Neural crest cell (in vitro differentiated cells): Measurements from ENCODE around the gene BAAT. TPM values are rescaled to one million over a fixed set of nuclear protein-coding genes. Genes with fewer than 3 reads are reported as not detected.

Experiments
- DNase-seq: peaks from one replicate; pipeline ENCODE4 v3.0.0; 2021; ENCODE audit warnings: low read depth, mixed read lengths, low spot score
- H3K27ac Mint-ChIP-seq: one replicate; pipeline ENCODE4 v1.8.0; 2021; ENCODE audit warnings: mild to moderate bottlenecking, mixed read lengths; ENCODE audit not compliant: unreplicated experiment
- H3K27me3 Mint-ChIP-seq: 2 replicates; pipeline ENCODE4 v1.8.0; 2021; ENCODE audit warnings: low read depth, mild to moderate bottlenecking, mixed read lengths
- H3K36me3 Mint-ChIP-seq: 2 replicates; pipeline ENCODE4 v1.8.0; 2021; ENCODE audit warnings: low read depth, mild to moderate bottlenecking, mixed read lengths
- H3K4me1 Mint-ChIP-seq: 2 replicates; pipeline ENCODE4 v1.8.0; 2021; ENCODE audit warnings: mixed read lengths
- H3K4me3 Mint-ChIP-seq: one replicate; pipeline ENCODE4 v1.8.0; 2021; ENCODE audit warnings: mild to moderate bottlenecking, mixed read lengths
- H3K9me3 Mint-ChIP-seq: 2 replicates; pipeline ENCODE4 v1.8.0; 2021; ENCODE audit warnings: mixed read lengths
- total RNA-seq: library from RNA; stranded (reverse); gene quantifications from 2 replicates; pipeline ENCODE4 v1.2.1, GENCODE V29; 2021
- TF ChIP-seq, protein P1 (sequence below): fragments of 200-600 bp; sonication (generic); conservative IDR thresholded peaks from 2 replicates; pipeline ENCODE4 v1.5.0; 2021; ENCODE audit warnings: antibody characterized with exemption, mild to moderate bottlenecking

BAAT gene
- total RNA-seq, 1 donor from 2014 or later: 0.30 TPM

DNA sequence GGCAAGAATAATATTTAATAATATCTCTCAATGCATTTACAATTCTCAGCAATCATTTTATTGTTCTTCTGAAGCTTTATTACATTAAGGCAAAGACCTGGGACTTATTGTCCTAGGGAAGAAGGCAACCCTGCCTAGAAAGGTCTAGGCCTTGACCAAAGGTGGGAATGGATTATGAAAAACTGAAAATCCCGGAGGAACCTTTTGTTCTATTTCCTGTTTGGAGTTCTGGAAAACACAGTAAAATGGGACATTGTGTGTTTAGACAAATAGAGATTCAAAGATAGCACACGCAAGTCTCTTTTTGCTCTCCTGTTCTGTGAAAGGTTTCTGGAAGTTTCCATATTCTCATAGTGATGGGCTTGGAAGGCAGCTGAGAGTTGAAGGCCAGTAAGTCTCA lies 31.1 kb downstream of the BAAT start:
- no peak for DNase-seq
- no peaks in the 10 kb centered on the region for H3K4me1 Mint-ChIP-seq
- H3K9me3 Mint-ChIP-seq: no peaks in the 10 kb centered on the region
- H3K27ac Mint-ChIP-seq: no peak overlapping the region
- TF ChIP-seq, protein P1, sequence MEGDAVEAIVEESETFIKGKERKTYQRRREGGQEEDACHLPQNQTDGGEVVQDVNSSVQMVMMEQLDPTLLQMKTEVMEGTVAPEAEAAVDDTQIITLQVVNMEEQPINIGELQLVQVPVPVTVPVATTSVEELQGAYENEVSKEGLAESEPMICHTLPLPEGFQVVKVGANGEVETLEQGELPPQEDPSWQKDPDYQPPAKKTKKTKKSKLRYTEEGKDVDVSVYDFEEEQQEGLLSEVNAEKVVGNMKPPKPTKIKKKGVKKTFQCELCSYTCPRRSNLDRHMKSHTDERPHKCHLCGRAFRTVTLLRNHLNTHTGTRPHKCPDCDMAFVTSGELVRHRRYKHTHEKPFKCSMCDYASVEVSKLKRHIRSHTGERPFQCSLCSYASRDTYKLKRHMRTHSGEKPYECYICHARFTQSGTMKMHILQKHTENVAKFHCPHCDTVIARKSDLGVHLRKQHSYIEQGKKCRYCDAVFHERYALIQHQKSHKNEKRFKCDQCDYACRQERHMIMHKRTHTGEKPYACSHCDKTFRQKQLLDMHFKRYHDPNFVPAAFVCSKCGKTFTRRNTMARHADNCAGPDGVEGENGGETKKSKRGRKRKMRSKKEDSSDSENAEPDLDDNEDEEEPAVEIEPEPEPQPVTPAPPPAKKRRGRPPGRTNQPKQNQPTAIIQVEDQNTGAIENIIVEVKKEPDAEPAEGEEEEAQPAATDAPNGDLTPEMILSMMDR: no peak
- no peak overlapping the region for H3K4me3 Mint-ChIP-seq
- no peaks in the 10 kb centered on the region for H3K27me3 Mint-ChIP-seq
- no peaks in the 10 kb centered on the region for H3K36me3 Mint-ChIP-seq

DNA sequence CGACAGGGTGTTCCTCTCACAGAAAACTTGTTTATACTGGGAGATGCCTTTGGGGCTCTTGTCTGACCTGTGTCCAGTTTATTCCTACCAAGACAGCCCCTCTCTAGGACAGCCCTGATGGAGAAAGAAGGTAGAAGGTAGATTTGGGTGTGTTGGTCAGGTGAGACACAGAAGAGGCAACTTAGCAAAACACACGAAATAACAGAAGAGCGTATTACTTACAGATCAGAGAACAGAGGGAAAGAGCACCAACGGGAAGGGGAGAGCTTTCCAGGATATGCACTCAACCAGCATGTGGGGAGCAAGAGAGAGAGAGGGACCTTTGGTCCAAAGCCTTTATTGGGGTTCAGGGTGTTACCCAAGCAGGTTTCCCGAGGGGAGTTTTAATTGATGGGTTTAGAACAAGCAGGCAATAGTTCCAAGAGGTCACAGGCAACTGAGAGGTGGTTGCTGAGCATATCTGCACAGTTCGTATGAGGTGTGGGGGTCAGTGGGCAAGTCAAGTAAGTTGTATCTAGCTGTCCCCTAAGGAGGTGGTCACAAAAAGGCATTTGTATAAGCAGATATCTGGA lies 31.8 kb downstream of the BAAT start:
- H3K36me3 Mint-ChIP-seq: no peaks in the 10 kb centered on the region
- no peaks in the 10 kb centered on the region for H3K9me3 Mint-ChIP-seq
- no peaks in the 10 kb centered on the region for H3K4me1 Mint-ChIP-seq
- H3K4me3 Mint-ChIP-seq: no peak overlapping the region
- H3K27ac Mint-ChIP-seq: no peak overlapping the region
- TF ChIP-seq, protein P1: no peak
- H3K27me3 Mint-ChIP-seq: peaks cover 3% of the 10 kb centered on the region
- no peak for DNase-seq

DNA sequence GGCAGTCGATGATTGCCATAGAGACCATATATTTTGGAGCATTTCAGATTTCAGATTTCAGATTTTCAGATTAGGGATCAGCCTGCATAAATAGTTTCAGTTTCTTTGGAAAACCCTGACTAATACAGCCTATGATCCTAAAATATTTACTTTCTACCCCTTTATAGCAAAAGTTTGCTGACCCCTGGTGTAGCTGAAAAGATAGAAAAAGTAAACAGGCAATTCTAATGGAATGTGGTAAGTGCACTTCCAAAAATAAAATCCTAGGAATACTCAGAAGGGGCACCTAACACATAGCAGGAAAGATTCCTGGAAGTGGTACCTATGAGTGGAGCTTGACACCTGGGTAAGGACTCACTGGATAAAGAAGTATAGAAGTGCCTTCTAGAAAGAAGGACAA lies 34.5 kb downstream of the BAAT start:
- H3K9me3 Mint-ChIP-seq: no peaks in the 10 kb centered on the region
- TF ChIP-seq, protein P1: no peak
- no peak overlapping the region for H3K4me3 Mint-ChIP-seq
- H3K36me3 Mint-ChIP-seq: no peaks in the 10 kb centered on the region
- no peaks in the 10 kb centered on the region for H3K4me1 Mint-ChIP-seq
- H3K27me3 Mint-ChIP-seq: peaks cover 8% of the 10 kb centered on the region
- DNase-seq: no peak
- H3K27ac Mint-ChIP-seq: no peak overlapping the region

DNA sequence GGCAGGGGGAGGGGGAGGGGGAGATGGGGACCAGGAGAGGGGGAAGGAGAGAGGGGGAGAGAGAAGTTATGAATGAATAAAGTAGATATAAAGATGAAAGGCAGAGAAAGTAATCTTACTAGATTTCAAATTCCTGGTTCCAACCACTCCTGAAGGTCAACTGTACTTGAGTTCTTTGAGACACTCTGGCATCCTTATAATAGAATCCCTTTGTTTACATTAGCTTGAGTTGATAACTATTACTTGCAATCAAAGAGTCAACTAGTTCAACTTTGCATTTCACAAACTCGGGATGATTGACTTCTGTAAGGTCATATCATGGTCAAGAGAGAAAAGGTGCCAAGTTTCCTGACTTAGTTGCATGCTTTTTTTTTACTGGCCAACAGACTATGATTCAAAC lies 42.2 kb downstream of the BAAT start:
- TF ChIP-seq, protein P1: no peak
- Mint-ChIP-seq H3K36me3 (no peaks in the 10 kb centered on the region), H3K9me3 (no peaks in the 10 kb centered on the region), H3K27ac (no peak overlapping the region), H3K27me3 (peaks cover 3% of the 10 kb centered on the region), H3K4me1 (no peaks in the 10 kb centered on the region), H3K4me3 (no peak overlapping the region)
- no peak for DNase-seq

DNA sequence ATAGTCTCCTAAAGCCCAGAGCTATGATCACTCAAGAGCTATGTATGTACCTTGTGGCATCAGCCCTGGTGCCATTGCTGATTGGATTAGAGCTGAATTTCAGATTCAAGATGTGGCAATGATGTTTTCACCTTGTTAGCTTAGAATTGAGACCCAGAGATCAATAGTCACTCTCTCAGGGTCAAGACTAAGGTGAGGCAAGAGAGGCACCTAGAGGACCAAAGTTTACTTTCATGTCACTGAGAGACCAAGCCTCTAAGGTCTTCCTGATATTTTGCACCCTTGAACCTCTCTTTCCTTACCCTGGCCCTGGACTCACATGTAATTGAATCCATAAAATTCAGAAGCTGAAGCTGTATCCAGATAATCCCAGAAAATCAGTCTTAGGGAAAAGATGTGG lies 42.8 kb downstream of the BAAT start:
- H3K27ac Mint-ChIP-seq: no peak overlapping the region
- TF ChIP-seq, protein P1: no peak
- H3K4me3 Mint-ChIP-seq: no peak overlapping the region
- H3K36me3 Mint-ChIP-seq: no peaks in the 10 kb centered on the region
- no peaks in the 10 kb centered on the region for H3K9me3 Mint-ChIP-seq
- H3K4me1 Mint-ChIP-seq: no peaks in the 10 kb centered on the region
- H3K27me3 Mint-ChIP-seq: peaks cover under 1% of the 10 kb centered on the region
- DNase-seq: no peak

DNA sequence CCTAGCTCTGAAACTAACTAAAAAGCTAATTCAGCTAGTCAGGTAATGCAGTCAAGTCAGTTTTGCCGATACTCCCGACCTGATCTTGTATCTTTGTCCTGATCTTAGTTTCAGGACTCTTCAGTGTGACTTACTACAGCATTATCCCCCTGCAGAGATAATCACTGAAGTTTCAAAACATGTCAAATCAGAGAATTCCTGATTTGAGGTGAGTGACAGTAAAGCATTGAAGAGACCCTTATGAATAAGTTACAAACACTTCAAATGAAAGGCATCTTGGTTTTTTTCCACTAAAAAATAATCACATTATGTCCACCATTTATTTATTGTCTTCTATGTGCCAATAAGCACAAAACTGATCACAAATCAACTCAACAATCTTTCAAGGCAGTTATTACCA lies 47.6 kb downstream of the BAAT start:
- H3K9me3 Mint-ChIP-seq: no peaks in the 10 kb centered on the region
- no peaks in the 10 kb centered on the region for H3K27me3 Mint-ChIP-seq
- H3K4me1 Mint-ChIP-seq: no peaks in the 10 kb centered on the region
- no peak overlapping the region for H3K27ac Mint-ChIP-seq
- H3K36me3 Mint-ChIP-seq: no peaks in the 10 kb centered on the region
- TF ChIP-seq, protein P1: no peak
- no peak overlapping the region for H3K4me3 Mint-ChIP-seq
- DNase-seq: no peak
